Activated CD8-positive, alpha-beta T cell treated with anti-CD3 and anti-CD28 coated beads for 36 hours (primary cell): ENCODE measurements around the gene WNT11. TPM values are rescaled to one million over a fixed set of nuclear protein-coding genes. Genes with fewer than 3 reads are reported as not detected.
A peak's percentile ranks its signal among the peaks of the same experiment; 100 is the strongest.

Source experiments
- ATAC-seq: fragments of 200-7000 bp; cut with Tn5 transposase; one replicate; pipeline ENCODE4 v1.10.0; 2021; ENCODE audit warnings: mild to moderate bottlenecking, moderate library complexity
- CTCF ChIA-PET: fragments of 350-600 bp; sonication (Branson Sonifier 250); formaldehyde crosslinking; loops from one replicate; lab custom pipeline; 2021; ENCODE audit warnings: antibody characterized with exemption; lab: Charles Lee
- POLR2A ChIA-PET: fragments of 350-600 bp; sonication (Branson Sonifier 250); formaldehyde crosslinking; loops from one replicate; lab custom pipeline; 2021; ENCODE audit warnings: antibody characterized with exemption; lab: Charles Lee
- DNase-seq: peaks from one replicate; pipeline ENCODE4 v3.0.0-alpha.2; 2020
- H3K27ac Mint-ChIP-seq: one replicate; pipeline ENCODE4 v1.8.0; 2021; ENCODE audit warnings: mild to moderate bottlenecking, mixed read lengths
- H3K27me3 Mint-ChIP-seq: one replicate; pipeline ENCODE4 v1.8.0; 2021; ENCODE audit warnings: mixed read lengths
- H3K36me3 Mint-ChIP-seq: one replicate; pipeline ENCODE4 v1.8.0; 2021; ENCODE audit warnings: low read depth, mixed read lengths
- H3K4me1 Mint-ChIP-seq: one replicate; pipeline ENCODE4 v1.8.0; 2021; ENCODE audit warnings: low read depth, mixed read lengths
- H3K4me3 Mint-ChIP-seq: one replicate; pipeline ENCODE4 v1.8.0; 2021; ENCODE audit warnings: mild to moderate bottlenecking, moderate library complexity, mixed read lengths
- H3K9me3 Mint-ChIP-seq: one replicate; pipeline ENCODE4 v1.8.0; 2021; ENCODE audit warnings: mixed read lengths
- CTCF ChIP-seq: fragments of 200-600 bp; IDR thresholded peaks from one replicate; pipeline ENCODE4 v1.8.0; 2022; ENCODE audit warnings: antibody characterized with exemption, mild to moderate bottlenecking
- intact Hi-C: fragments of 100-400 bp; cut with micrococcal nuclease; formaldehyde crosslinking; loops from one replicate; pipeline ENCODE4 v1.10.0; 2022
- total RNA-seq, 2 experiments: library from RNA; stranded (reverse); gene quantifications; one replicate each; pipeline ENCODE4 v1.2.3, GENCODE V29; 2021

WNT11 gene
- total RNA-seq, 2 experiments from 2014 or later: 0.32 to 0.43 TPM

- peaks cover 38% of the 10 kb centered on the region for H3K4me1 Mint-ChIP-seq
Measured at GRCh38 chr11:76236092-76236999, 30.0 kb upstream of the WNT11 start.

GRCh38 chr11:76235233-76236091, 29.2 kb upstream of the WNT11 start:
- peaks cover 43% of the 10 kb centered on the region for H3K4me1 Mint-ChIP-seq
- DNase-seq: peak; percentile 95
- ATAC-seq: peak; percentile 86
- peaks cover 6% of the 10 kb centered on the region for H3K36me3 Mint-ChIP-seq
- ChIA-PET POLR2A (interaction anchor here (0.8 to 4.0 kb wide), 4 partner anchors 8 to 30 kb away, joined by 3 to 39 read pairs (median 4); partner anchors contain the start of gene WNT11), CTCF (interaction anchor here (1.1 to 8.4 kb wide), 6 partner anchors 23 to 338 kb away, joined by 3 to 128 read pairs (median 4); no protein-coding TSS in a partner anchor)
- H3K27me3 Mint-ChIP-seq: peaks cover 3% of the 10 kb centered on the region
- peak overlapping the region; percentile 83 for H3K4me3 Mint-ChIP-seq
- peak overlapping the region; percentile 92 for H3K27ac Mint-ChIP-seq
- no peaks in the 10 kb centered on the region for H3K9me3 Mint-ChIP-seq
- TF ChIP-seq CTCF: no peak
- intact Hi-C loops: no loop called here

More at GRCh38 chr11:76236092-76236999, 30.0 kb upstream of the WNT11 start:
- peak overlapping the region; percentile 83 for H3K4me3 Mint-ChIP-seq
- H3K27ac Mint-ChIP-seq: peak overlapping the region; percentile 92
- peaks cover 6% of the 10 kb centered on the region for H3K36me3 Mint-ChIP-seq
- CTCF ChIA-PET: interaction anchor here (1.2 to 8.4 kb wide), 3 partner anchors 15 to 28 kb away, joined by 4 to 128 read pairs (median 4); no protein-coding TSS in a partner anchor
- intact Hi-C loops: no loop called here
- peak; percentile 14 for ATAC-seq
- no peaks in the 10 kb centered on the region for H3K9me3 Mint-ChIP-seq
- DNase-seq: peak; percentile 70
- H3K27me3 Mint-ChIP-seq: peaks cover 2% of the 10 kb centered on the region
- TF ChIP-seq CTCF: no peak
- POLR2A ChIA-PET: interaction anchor here (0.8 to 4.0 kb wide), 2 partner anchors 27 to 31 kb away, joined by 4 to 39 read pairs; partner anchors contain the start of gene WNT11

GRCh38 chr11:76234416-76235232, 28.3 kb upstream of the WNT11 start:
- intact Hi-C loops: no loop called here
- ATAC-seq: peak; percentile 27
- peaks cover 43% of the 10 kb centered on the region for H3K4me1 Mint-ChIP-seq
- peak; percentile 48 for DNase-seq
- no peaks in the 10 kb centered on the region for H3K9me3 Mint-ChIP-seq
- TF ChIP-seq CTCF: no peak
- peak overlapping the region; percentile 83 for H3K4me3 Mint-ChIP-seq
- POLR2A ChIA-PET: interaction anchor here (0.8 to 4.0 kb wide), 5 partner anchors 9 to 57 kb away, joined by 3 to 39 read pairs (median 4); partner anchors contain the start of gene WNT11
- CTCF ChIA-PET: interaction anchor here (0.6 to 8.4 kb wide), 6 partner anchors 11 to 338 kb away, joined by 3 to 128 read pairs (median 4); no protein-coding TSS in a partner anchor
- peak overlapping the region; percentile 92 for H3K27ac Mint-ChIP-seq
- H3K27me3 Mint-ChIP-seq: peaks cover 3% of the 10 kb centered on the region
- H3K36me3 Mint-ChIP-seq: peaks cover 6% of the 10 kb centered on the region

GRCh38 chr11:76234021-76234415, 27.7 kb upstream of the WNT11 start:
- ChIA-PET POLR2A (interaction anchor here (0.8 to 4.0 kb wide), 5 partner anchors 10 to 58 kb away, joined by 3 to 39 read pairs (median 4); partner anchors contain the start of gene WNT11), CTCF (interaction anchor here (0.6 to 8.4 kb wide), 6 partner anchors 10 to 337 kb away, joined by 3 to 128 read pairs (median 4); no protein-coding TSS in a partner anchor)
- Mint-ChIP-seq H3K27ac (no peak overlapping the region), H3K4me3 (peak overlapping the region; percentile 83), H3K36me3 (peaks cover 6% of the 10 kb centered on the region), H3K9me3 (no peaks in the 10 kb centered on the region), H3K27me3 (peaks cover 3% of the 10 kb centered on the region), H3K4me1 (peaks cover 43% of the 10 kb centered on the region)
- ATAC-seq: no peak
- no peak for DNase-seq
- TF ChIP-seq CTCF: no peak
- intact Hi-C loops: no loop called here
